Mucosa of stomach (tissue), 1 donor: ENCODE results near the gene PDGFC.

Source experiments
- H3K27me3 ChIP-seq: one replicate; pipeline ENCODE4 v1.7.0; 2013; ENCODE audit warnings: mild to moderate bottlenecking, low read length; ENCODE audit not compliant: control insufficient read depth, insufficient read depth
- H3K36me3 ChIP-seq: one replicate; pipeline ENCODE4 v1.7.0; 2013; ENCODE audit warnings: low read length; ENCODE audit not compliant: control insufficient read depth, insufficient read depth
- H3K4me1 ChIP-seq: one replicate; pipeline ENCODE4 v1.7.0; 2013; ENCODE audit warnings: mild to moderate bottlenecking, low read length; ENCODE audit not compliant: control insufficient read depth, insufficient read depth
- H3K4me3 ChIP-seq: one replicate; pipeline ENCODE4 v1.7.0; 2013; ENCODE audit warnings: low read length
- H3K9ac ChIP-seq: one replicate; pipeline ENCODE4 v1.7.0; 2013; ENCODE audit warnings: mild to moderate bottlenecking, low read length, moderate library complexity
- H3K9me3 ChIP-seq: one replicate; pipeline ENCODE4 v1.7.0; 2013; ENCODE audit warnings: mild to moderate bottlenecking, low read length, moderate library complexity; ENCODE audit not compliant: control insufficient read depth
- donor health status: Pancreatic carcinoma.

The PDGFC gene

GRCh38 chr4:156970501-156971164 lies 966 bp downstream of the PDGFC start:
- peaks cover 24% of the 10 kb centered on the region for H3K4me1 ChIP-seq
- H3K4me3 ChIP-seq = peak overlapping the region; percentile 80
- peak overlapping the region; percentile 85 for H3K9ac ChIP-seq
- H3K36me3 ChIP-seq = no peaks in the 10 kb centered on the region
- no peaks in the 10 kb centered on the region for H3K9me3 ChIP-seq
- no peaks in the 10 kb centered on the region for H3K27me3 ChIP-seq

DNA sequence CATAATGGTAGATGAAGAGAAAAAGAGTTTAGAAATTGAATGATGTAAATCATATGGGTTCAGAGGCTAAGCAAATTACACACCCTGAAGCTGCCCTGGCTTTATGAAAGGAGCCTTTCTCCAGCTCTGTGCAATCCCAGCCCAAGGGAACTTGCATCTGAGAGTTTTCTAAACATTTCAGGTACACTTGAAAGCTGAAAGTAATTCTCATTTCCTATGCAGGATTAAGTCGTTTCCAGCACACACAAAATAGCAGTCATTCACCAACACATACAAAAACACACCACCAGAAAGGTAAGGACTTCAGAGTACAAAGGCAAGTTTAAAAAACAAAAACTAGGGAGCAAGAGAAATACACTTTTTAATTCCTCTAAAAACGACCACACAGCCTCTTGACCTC lies 1.7 kb downstream of the PDGFC start:
- Histone ChIP-seq H3K27me3 (no peaks in the 10 kb centered on the region), H3K4me1 (peaks cover 21% of the 10 kb centered on the region), H3K9ac (peak overlapping the region; percentile 85), H3K9me3 (no peaks in the 10 kb centered on the region), H3K4me3 (peak overlapping the region; percentile 80), H3K36me3 (no peaks in the 10 kb centered on the region)

DNA sequence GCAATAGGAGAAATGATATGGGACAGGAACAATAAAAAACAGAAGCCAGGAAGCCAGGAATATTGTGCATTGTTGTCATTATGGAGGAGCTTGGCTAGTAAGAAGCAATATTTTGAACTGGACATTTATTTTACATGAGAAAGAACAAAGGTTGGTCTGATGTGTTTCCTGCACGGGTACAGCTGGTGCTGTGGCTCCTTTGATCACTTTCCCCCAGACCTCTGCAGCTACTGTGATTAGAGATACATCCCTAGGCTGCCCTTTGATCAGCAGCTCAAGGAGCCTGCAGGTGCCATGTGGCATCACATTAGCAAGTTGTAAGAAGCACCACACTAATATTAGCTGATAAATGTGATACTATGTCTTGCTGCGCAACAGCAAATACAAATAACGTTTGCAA lies 2.5 kb downstream of the PDGFC start:
- Histone ChIP-seq H3K27me3 (no peaks in the 10 kb centered on the region), H3K4me3 (no peak overlapping the region), H3K9me3 (no peaks in the 10 kb centered on the region), H3K9ac (no peak overlapping the region), H3K4me1 (peaks cover 21% of the 10 kb centered on the region), H3K36me3 (no peaks in the 10 kb centered on the region)

GRCh38 chr4:156968479-156968984 lies 3.1 kb downstream of the PDGFC start:
- H3K4me3 ChIP-seq = no peak overlapping the region
- H3K9me3 ChIP-seq = no peaks in the 10 kb centered on the region
- no peaks in the 10 kb centered on the region for H3K36me3 ChIP-seq
- H3K9ac ChIP-seq = no peak overlapping the region
- peaks cover 21% of the 10 kb centered on the region for H3K4me1 ChIP-seq
- H3K27me3 ChIP-seq = no peaks in the 10 kb centered on the region

DNA sequence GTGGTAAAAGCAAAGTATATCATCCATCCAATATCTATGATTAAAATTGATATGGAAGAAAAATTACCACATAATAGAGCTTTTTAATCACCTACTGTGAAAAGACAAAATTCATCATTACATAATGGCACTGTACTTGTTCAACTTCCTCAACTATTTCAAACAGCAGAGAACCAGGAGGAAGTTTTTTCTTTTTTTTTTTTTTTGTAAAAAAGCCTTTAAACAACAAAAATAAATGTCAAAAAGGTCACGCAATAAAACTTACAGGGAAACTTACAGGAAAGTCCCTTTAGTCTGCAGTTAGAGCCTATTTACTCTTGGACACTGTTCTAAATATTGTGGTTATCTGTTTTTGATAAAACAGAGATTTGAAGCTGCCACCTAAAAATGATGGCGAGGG lies 4.8 kb downstream of the PDGFC start:
- peaks cover 20% of the 10 kb centered on the region for H3K4me1 ChIP-seq
- no peaks in the 10 kb centered on the region for H3K9me3 ChIP-seq
- no peak overlapping the region for H3K9ac ChIP-seq
- H3K27me3 ChIP-seq = no peaks in the 10 kb centered on the region
- no peak overlapping the region for H3K4me3 ChIP-seq
- no peaks in the 10 kb centered on the region for H3K36me3 ChIP-seq

GRCh38 chr4:156963419-156963818 lies 8.2 kb downstream of the PDGFC start:
- no peak overlapping the region for H3K9ac ChIP-seq
- H3K27me3 ChIP-seq = no peaks in the 10 kb centered on the region
- no peaks in the 10 kb centered on the region for H3K9me3 ChIP-seq
- no peak overlapping the region for H3K4me3 ChIP-seq
- no peaks in the 10 kb centered on the region for H3K36me3 ChIP-seq
- H3K4me1 ChIP-seq = peaks cover 11% of the 10 kb centered on the region

DNA sequence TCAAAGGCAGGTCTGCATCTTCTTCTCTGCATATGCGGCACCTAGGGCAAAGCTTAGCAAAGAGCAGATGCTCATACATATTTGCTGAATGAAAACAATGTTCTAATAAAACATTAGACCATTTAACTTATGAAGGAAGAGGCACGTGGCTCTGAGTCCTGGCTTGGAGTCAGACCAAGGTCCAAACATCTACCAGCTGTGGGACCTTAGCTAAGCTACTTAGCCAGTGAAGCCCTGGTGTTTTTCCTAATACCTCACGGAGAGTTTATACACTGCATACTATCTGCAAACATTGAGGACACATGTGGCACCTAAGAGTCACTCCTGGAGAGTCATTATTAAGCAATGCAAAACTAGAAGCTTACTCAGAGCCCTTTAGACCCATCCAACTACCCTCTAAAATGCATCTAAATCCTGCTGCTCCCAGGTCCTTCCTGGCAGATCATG lies 9.0 kb downstream of the PDGFC start:
- Histone ChIP-seq H3K36me3 (no peaks in the 10 kb centered on the region), H3K9me3 (no peaks in the 10 kb centered on the region), H3K4me3 (no peak overlapping the region), H3K4me1 (peaks cover 13% of the 10 kb centered on the region), H3K27me3 (no peaks in the 10 kb centered on the region), H3K9ac (no peak overlapping the region)

DNA sequence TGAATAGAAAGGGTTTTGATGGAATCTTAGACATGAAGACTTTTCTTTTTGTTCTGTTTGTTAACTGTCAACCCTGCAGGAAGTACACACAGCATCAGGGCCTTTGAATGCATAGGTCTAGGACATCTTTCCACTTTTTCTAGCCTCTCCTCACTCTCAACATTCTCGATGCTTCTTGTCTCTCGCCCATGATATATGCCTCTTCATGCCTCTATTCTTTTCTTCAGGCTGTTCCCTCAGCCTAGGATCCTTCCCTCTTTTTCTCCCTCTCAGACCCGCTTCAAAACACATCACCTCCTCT lies 9.6 kb downstream of the PDGFC start:
- Histone ChIP-seq H3K9me3 (no peaks in the 10 kb centered on the region), H3K4me1 (peaks cover 13% of the 10 kb centered on the region), H3K36me3 (no peaks in the 10 kb centered on the region), H3K4me3 (no peak overlapping the region), H3K27me3 (no peaks in the 10 kb centered on the region), H3K9ac (no peak overlapping the region)

- Histone ChIP-seq H3K4me3 (no peak overlapping the region), H3K27me3 (no peaks in the 10 kb centered on the region), H3K9me3 (no peaks in the 10 kb centered on the region), H3K36me3 (no peaks in the 10 kb centered on the region), H3K9ac (no peak overlapping the region), H3K4me1 (peaks cover 17% of the 10 kb centered on the region)
Measured at GRCh38 chr4:156961196-156962057, 10.2 kb downstream of the PDGFC start.

DNA sequence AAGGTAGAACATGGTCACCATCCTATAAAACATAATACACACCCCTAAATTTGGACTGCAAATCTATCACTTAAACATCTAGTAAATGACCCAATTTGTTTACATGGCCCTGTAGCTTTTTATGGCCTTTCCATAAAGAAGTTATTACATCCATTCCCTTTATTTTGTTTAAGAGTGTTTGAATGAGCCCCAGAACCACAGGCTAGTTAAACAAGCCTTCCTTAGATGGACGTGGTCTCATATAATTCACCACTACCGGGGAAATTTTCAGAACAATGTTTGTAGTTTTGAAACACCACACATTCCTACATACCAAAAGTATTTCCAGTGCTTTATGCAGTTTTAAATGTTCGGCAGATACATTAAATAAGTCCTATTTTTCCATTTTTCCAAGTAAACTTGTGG lies 12.3 kb downstream of the PDGFC start:
- Histone ChIP-seq H3K4me3 (no peak overlapping the region), H3K36me3 (no peaks in the 10 kb centered on the region), H3K9me3 (no peaks in the 10 kb centered on the region), H3K4me1 (peaks cover 24% of the 10 kb centered on the region), H3K9ac (no peak overlapping the region), H3K27me3 (no peaks in the 10 kb centered on the region)

DNA sequence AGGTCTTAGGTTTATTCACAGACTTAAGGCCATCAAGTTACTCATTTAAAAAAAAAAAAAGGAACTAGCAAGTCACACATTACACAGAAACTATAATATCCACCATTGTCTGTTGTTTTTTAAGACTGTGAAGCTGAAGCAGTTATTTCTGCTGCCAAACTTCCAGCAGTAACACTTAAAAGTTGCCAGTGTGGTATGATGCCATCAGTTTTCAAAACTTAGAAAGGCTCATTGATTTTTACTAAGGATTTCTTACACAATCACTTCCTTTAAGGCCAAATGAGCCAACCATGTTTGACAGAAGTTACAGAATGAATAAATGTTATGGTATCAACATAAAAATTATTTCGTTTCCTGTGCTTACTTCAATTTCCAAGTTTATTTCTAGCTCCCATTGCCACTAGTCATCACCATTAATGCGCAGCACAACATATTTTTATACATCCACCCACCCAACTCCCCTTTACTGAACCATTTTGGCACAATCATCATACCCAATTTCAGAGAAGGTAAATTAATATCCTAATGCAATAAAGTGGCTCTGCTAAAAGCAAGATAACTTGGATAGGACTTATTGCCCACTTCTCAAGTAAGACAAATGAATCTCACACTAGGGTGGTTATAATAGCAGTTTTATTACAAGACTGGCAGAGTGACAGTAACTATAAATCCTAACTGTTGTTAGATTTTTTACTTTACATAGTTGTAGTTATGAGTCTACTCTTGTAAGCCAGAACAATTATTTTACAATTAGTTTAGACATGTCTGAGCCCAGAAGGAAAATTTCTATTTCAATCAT lies 13.1 kb downstream of the PDGFC start:
- Histone ChIP-seq H3K4me3 (no peak overlapping the region), H3K9me3 (no peaks in the 10 kb centered on the region), H3K36me3 (no peaks in the 10 kb centered on the region), H3K27me3 (no peaks in the 10 kb centered on the region), H3K4me1 (peaks cover 24% of the 10 kb centered on the region), H3K9ac (no peak overlapping the region)

GRCh38 chr4:156957556-156957955 lies 14.0 kb downstream of the PDGFC start:
- Histone ChIP-seq H3K4me3 (no peak overlapping the region), H3K4me1 (peaks cover 19% of the 10 kb centered on the region), H3K36me3 (no peaks in the 10 kb centered on the region), H3K27me3 (no peaks in the 10 kb centered on the region), H3K9ac (no peak overlapping the region), H3K9me3 (no peaks in the 10 kb centered on the region)
